Stomach (tissue), 9 donors: ENCODE data around the gene SPINK14. TPM values are rescaled to one million over a fixed set of nuclear protein-coding genes. Genes with fewer than 3 reads are reported as not detected.

Experiments
- DNase-seq, 2 donors: peaks; one replicate each; pipeline versions ENCODE4 v3.0.0 to v3.0.0-alpha.2; 2013 to 2019
- H3K27ac ChIP-seq, 5 donors: fragments of 200-600 bp in 4 of 5; sonication (generic) in 4 of 5; one replicate each; pipeline ENCODE4 v1.5.1; 2013 to 2019; ENCODE audit warnings: mild to moderate bottlenecking in 1 of 5, moderate library complexity in 1 of 5
- H3K27me3 ChIP-seq, 3 donors: fragments of 200-600 bp; sonication (generic); one replicate each; pipeline ENCODE4 v1.5.1; 2017 to 2019; ENCODE audit warnings: mixed run types in 1 of 3
- H3K36me3 ChIP-seq, 4 donors: fragments of 200-600 bp; sonication (generic); 1 replicate in 3 of 4; 2 replicates in 1 of 4; pipeline ENCODE4 v1.5.1; 2016 to 2019
- H3K4me1 ChIP-seq, 4 donors: fragments of 200-600 bp; sonication (generic); one replicate each; pipeline ENCODE4 v1.5.1; 2016 to 2019
- H3K4me3 ChIP-seq, 4 donors: fragments of 200-600 bp; sonication (generic) in 3 of 4; one replicate each; pipeline ENCODE4 v1.5.1; 2016 to 2019; ENCODE audit warnings: mild to moderate bottlenecking in 1 of 4
- H3K9me3 ChIP-seq, 4 donors: fragments of 200-600 bp; sonication (generic); one replicate each; pipeline ENCODE4 v1.5.1; 2016 to 2019
- CTCF ChIP-seq, 7 experiments: fragments of 450-650 bp in 4 of 7; fragments of 200-600 bp in 3 of 7; sonication (generic) in 3 of 7; IDR thresholded peaks; one replicate each; pipeline ENCODE4 v1.5.1; 2016 to 2019; ENCODE audit warnings: antibody characterized with exemption in 7 of 7, control low read depth in 2 of 7, mild to moderate bottlenecking in 1 of 7
- EP300 ChIP-seq: sonication (generic); formaldehyde crosslinking; IDR thresholded peaks from one replicate; pipeline ENCODE4 v1.6.1; 2017; ENCODE audit warnings: antibody characterized with exemption
- POLR2A ChIP-seq, 4 donors: fragments of 450-650 bp; IDR thresholded peaks; one replicate each; pipeline ENCODE4 v1.6.1; 2016; ENCODE audit warnings: antibody characterized with exemption in 4 of 4, control low read depth in 2 of 4, mild to moderate bottlenecking in 1 of 4, moderate library complexity in 1 of 4
- POLR2AphosphoS5 ChIP-seq, 3 donors: sonication (generic); formaldehyde crosslinking; IDR thresholded peaks; one replicate each; pipeline ENCODE4 v1.6.1; 2016; ENCODE audit warnings: antibody characterized with exemption in 3 of 3
- WGBS, 5 donors: extraction: QIAGEN DNeasy Blood & Tissue Kit in 3 of 5; methylation state at CpG; one replicate each; pipeline versions ENCODE4 v1.1.5 to v1.1.7; 2013 to 2018; 5-methylcytosine and 5-hydroxymethylcytosine counted together
- intact Hi-C: fragments of 100-400 bp; cut with DNase I; formaldehyde crosslinking; loops from one replicate; pipeline ENCODE4 v1.15.1; 2023; ENCODE audit warnings: low total_unique reads
- polyA plus RNA-seq, 3 donors: library from polyadenylated mRNA; stranded (reverse); fragments of 200-250 nt; gene quantifications; one replicate each; pipeline ENCODE4 v1.2.3, GENCODE V29; 2013
- total RNA-seq, 5 donors: library from RNA; depleted of rRNA; stranded (reverse); fragments of >200 nt; gene quantifications; one replicate each; pipeline versions ENCODE4 v1.1.0 to v1.2.3, GENCODE V29; 2014 to 2016
- donor health status: healthy with polysubstance abuse.
- donor health status: Bipolar disorder and iron deficiency.
- donor health status: healthy.

The SPINK14 gene
- total and polyA plus RNA-seq, 8 donors: not detected

GRCh38 chr5:148140846-148141245 lies 27.5 kb upstream of the SPINK14 start:
- DNase-seq: no peak
- Histone ChIP-seq H3K9me3 (no peaks in the 10 kb centered on the region), H3K4me1 (peaks cover 0 to 10% (median 3%) of the 10 kb centered on the region in 4 donors), H3K36me3 (no peaks in the 10 kb centered on the region), H3K27ac (no peak overlapping the region), H3K4me3 (no peak overlapping the region), H3K27me3 (no peaks in the 10 kb centered on the region)
- no peak for TF ChIP-seq CTCF (IDR thresholded peaks at IDR 0.05)
- TF ChIP-seq POLR2A (IDR thresholded peaks at IDR 0.05): no peak
- TF ChIP-seq EP300: no peak
- TF ChIP-seq POLR2AphosphoS5 (IDR thresholded peaks at IDR 0.05): no peak
- intact Hi-C loops: no loop called here
- WGBS, 5 donors: 64 to 97% (median 95%) methylated on average over 3 of the region's 3 CpGs

- intact Hi-C loops: no loop called here
- Histone ChIP-seq H3K27ac (no peak overlapping the region), H3K36me3 (no peaks in the 10 kb centered on the region), H3K27me3 (no peaks in the 10 kb centered on the region), H3K4me1 (peaks cover 5 to 14% (median 8%) of the 10 kb centered on the region in 4 donors), H3K4me3 (no peak overlapping the region), H3K9me3 (no peaks in the 10 kb centered on the region)
- 45 to 77% (median 54%) methylated on average over 2 of the region's 2 CpGs for WGBS, 5 donors
- TF ChIP-seq POLR2A (IDR thresholded peaks at IDR 0.05) (no peak), POLR2AphosphoS5 (IDR thresholded peaks at IDR 0.05) (no peak), CTCF (IDR thresholded peaks at IDR 0.05) (no peak), EP300 (no peak)
- no peak for DNase-seq
Observed at GRCh38 chr5:148141645-148142044, 26.7 kb upstream of the SPINK14 start.

- Histone ChIP-seq H3K4me1 (peaks cover 12 to 21% (median 13%) of the 10 kb centered on the region in 4 donors), H3K27ac (peak overlapping the region in 4 of 5 donors; percentile 62 to 73 (median 66)), H3K9me3 (no peaks in the 10 kb centered on the region), H3K4me3 (no peak overlapping the region), H3K27me3 (no peaks in the 10 kb centered on the region), H3K36me3 (no peaks in the 10 kb centered on the region)
- intact Hi-C loops: no loop called here
- peak; percentile 83 to 93 for DNase-seq
- peak in 2 of 3 donors; percentile 64 to 84 for TF ChIP-seq POLR2AphosphoS5 (IDR thresholded peaks at IDR 0.05)
- TF ChIP-seq EP300: no peak
Observed at GRCh38 chr5:148145916-148146315, 22.4 kb upstream of the SPINK14 start.

- peak in 1 of 2 donors; percentile 36 for DNase-seq
- H3K4me3 ChIP-seq: no peak overlapping the region
- no peaks in the 10 kb centered on the region for H3K36me3 ChIP-seq
- peaks cover 12 to 21% (median 13%) of the 10 kb centered on the region in 4 donors for H3K4me1 ChIP-seq
- 30 to 64% (median 45%) methylated on average over 1 of the region's 1 CpG for WGBS, 5 donors
- intact Hi-C loops: no loop called here
- TF ChIP-seq CTCF (IDR thresholded peaks at IDR 0.05) (no peak), EP300 (no peak), POLR2AphosphoS5 (IDR thresholded peaks at IDR 0.05) (no peak), POLR2A (IDR thresholded peaks at IDR 0.05) (no peak)
- peak overlapping the region; percentile 36 to 84 (median 65) for H3K27ac ChIP-seq
- H3K9me3 ChIP-seq: no peaks in the 10 kb centered on the region
- no peaks in the 10 kb centered on the region for H3K27me3 ChIP-seq
Observed at GRCh38 chr5:148146487-148146886, 21.9 kb upstream of the SPINK14 start.

GRCh38 chr5:148147415-148147814 lies 20.9 kb upstream of the SPINK14 start:
- Histone ChIP-seq H3K36me3 (no peaks in the 10 kb centered on the region), H3K27me3 (no peaks in the 10 kb centered on the region), H3K27ac (peak overlapping the region; percentile 36 to 84 (median 65)), H3K4me1 (peaks cover 12 to 21% (median 13%) of the 10 kb centered on the region in 4 donors), H3K4me3 (no peak overlapping the region), H3K9me3 (no peaks in the 10 kb centered on the region)
- intact Hi-C loops: no loop called here
- 29 to 55% (median 45%) methylated on average over 4 of the region's 4 CpGs for WGBS, 5 donors
- peak in 2 of 3 donors; percentile 34 to 71 for TF ChIP-seq POLR2AphosphoS5 (IDR thresholded peaks at IDR 0.05)
- no peak for TF ChIP-seq CTCF (IDR thresholded peaks at IDR 0.05)
- no peak for TF ChIP-seq EP300
- no peak for TF ChIP-seq POLR2A (IDR thresholded peaks at IDR 0.05)
- peak in 1 of 2 donors; percentile 85 for DNase-seq
